Measurements from ENCODE around the gene RUFY1.
"Not testable (repeated sequence)": the region's sequence is repeated elsewhere in the genome, so short reads cannot be mapped to it uniquely, and the experiment has no call there.

The RUFY1 gene, protein sequence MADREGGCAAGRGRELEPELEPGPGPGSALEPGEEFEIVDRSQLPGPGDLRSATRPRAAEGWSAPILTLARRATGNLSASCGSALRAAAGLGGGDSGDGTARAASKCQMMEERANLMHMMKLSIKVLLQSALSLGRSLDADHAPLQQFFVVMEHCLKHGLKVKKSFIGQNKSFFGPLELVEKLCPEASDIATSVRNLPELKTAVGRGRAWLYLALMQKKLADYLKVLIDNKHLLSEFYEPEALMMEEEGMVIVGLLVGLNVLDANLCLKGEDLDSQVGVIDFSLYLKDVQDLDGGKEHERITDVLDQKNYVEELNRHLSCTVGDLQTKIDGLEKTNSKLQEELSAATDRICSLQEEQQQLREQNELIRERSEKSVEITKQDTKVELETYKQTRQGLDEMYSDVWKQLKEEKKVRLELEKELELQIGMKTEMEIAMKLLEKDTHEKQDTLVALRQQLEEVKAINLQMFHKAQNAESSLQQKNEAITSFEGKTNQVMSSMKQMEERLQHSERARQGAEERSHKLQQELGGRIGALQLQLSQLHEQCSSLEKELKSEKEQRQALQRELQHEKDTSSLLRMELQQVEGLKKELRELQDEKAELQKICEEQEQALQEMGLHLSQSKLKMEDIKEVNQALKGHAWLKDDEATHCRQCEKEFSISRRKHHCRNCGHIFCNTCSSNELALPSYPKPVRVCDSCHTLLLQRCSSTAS
- total RNA-seq = 28.3 to 61.3 (median 44.0) reads per million in 4 donors

GRCh38 chr5:179550511-179551342 is at the start of gene RUFY1:
RUFY1 (plus strand) TSS chr5:179550554; CDS start chr5:179550570, 16 bp downstream.
- DNase-seq = peak; percentile 63 to 78 (median 69)

GRCh38 chr5:179501997-179502396 is 48.4 kb upstream of the RUFY1 start:
- DNase-seq = not testable (repeated sequence)

GRCh38 chr5:179502420-179502819 is 47.9 kb upstream of the RUFY1 start:
- not testable (repeated sequence) for DNase-seq

DNA sequence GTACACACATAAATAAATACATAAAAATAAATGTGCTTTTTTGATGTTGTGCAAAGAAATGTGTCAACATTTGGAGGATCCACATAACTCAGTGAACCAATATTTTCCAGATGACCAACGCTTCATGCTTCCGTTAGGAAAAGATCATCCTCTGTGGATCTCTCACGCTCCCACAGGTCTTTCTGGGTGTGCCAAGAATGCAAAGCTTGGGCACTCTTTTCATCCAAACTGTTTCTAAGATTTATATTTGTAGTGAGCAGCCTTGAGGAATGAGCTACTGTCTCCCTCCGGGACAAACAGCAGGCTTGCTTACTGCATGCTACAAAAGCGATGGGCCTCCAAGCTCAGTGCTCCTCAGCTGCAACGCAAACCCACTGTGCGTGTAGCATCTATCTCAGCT is 46.2 kb upstream of the RUFY1 start:
- no peak for DNase-seq

- DNase-seq = no peak
Observed at GRCh38 chr5:179504600-179505396, 45.6 kb upstream of the RUFY1 start.

- no peak for DNase-seq
Observed at GRCh38 chr5:179505636-179506261, 44.6 kb upstream of the RUFY1 start.

DNA sequence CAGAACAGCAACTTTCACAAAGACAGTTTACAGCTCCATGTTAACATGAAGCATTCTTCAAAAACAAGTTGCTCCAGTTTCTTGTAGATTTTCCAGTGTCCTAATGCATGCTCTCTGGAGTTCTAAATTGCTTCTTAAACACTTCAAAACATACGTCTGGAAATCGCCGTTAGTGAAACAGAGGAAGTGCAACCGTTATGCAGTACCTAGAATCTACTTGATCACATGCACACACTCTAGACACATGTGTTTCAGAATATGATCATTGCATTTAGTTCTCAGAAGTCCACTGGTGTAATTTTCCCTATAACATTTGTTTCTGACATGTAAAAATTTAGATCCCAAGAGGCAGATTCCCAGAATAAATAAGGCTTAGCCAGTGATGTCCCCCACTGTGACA is 41.1 kb upstream of the RUFY1 start:
- peak in 1 of 5 donors; percentile 24 for DNase-seq

DNA sequence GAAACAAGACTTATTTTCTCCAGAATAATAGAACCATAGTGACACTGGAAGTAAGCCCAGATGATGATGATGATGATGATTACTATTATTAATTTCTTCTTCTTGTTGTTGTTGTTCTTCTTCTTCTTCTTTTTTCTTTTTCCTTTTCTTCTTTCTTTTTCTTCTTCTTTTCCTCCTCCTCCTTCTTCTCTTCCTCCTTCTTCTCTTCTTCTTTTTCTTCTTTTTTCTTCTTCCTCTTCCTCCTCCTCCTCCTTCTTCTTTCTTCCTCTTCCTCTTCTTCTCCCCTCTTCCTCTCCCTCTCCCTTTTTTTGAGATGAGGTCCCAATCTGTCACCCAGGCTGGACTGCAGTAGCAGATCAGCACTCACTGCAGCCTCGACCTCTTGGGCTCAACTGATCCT is 40.5 kb upstream of the RUFY1 start:
- DNase-seq = no peak

- DNase-seq = no peak
Observed at GRCh38 chr5:179512452-179513000, 37.8 kb upstream of the RUFY1 start.

DNA sequence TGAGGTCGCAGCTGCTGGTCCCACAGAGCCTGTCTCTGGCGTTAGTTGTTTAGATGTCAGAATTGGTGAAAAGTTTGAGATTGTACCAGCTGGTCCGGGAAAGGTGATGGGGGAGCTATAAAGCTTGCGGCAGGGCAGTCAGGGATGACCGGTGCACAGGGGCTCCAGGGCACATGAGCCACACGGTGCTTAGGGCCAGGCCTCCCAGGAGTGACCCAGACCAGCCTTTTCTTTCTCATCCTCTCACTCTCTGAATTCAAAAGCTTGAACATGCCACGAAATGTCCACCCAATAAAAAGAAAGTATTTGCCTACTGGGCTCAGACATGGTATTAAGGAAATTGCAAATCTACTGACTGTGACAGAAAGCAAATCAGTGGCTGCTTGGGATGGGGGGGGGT is 34.9 kb upstream of the RUFY1 start:
- not testable (repeated sequence) for DNase-seq

DNA sequence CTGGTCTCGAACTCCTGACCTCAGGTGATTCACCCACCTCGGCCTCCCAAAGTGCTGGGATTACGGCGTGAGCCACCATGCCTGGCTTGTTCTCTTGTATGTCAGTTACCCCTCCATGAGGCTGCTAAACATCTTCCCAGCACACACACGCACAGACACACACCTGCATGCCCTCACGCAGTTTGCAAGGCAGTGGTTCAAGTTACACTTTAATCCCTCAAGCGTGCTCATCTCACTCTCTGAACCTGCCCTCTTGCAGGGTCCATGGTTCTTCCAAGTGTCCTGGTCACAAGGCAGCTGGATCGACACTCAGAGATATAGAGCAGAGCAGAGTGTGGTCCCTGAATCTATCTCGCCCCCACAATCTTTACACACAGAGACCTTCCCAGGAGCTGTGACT is 34.1 kb upstream of the RUFY1 start:
- DNase-seq = no peak

DNA sequence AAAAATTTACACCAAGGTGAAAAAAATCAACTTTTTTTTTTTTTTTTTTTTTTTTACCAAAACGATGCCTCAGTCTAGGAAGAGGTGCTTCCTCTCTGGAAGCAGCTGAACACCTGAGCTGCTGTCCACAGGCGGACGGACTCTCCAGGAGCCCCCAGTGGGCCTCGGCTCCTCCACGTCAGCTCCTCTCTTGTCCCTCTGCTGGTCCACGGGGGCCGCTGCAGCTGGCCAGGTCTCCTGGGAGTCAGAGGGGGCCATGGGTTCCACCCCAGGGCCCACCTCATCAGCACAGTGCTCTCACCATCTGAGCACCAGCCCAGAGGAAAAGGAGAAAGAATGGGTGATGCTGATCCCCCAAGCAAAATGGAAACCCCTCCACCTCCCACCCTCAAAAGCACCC is 32.6 kb upstream of the RUFY1 start:
- not testable (repeated sequence) for DNase-seq

DNA sequence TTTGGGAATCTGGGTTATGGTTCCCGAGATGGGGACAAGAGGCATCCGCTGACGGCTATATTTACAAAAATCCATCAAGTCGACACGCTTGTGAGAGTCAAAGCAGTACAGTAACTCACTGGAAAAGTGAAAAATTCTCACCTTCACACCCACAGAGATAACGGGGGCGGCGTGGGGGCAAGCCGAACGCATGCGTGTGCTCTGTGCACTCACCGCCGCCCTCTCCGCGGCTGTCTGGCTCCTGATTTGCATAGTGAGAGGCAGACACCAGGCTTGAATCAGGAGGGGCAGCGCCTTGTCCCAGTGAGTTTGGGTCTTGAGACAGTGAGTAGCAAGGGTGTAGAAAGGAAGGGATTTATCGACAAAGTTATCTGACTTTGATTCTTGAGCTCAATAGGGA is 32.0 kb upstream of the RUFY1 start:
- not testable (repeated sequence) for DNase-seq

GRCh38 chr5:179519416-179520070 is 30.8 kb upstream of the RUFY1 start:
- DNase-seq = not testable (repeated sequence)

DNA sequence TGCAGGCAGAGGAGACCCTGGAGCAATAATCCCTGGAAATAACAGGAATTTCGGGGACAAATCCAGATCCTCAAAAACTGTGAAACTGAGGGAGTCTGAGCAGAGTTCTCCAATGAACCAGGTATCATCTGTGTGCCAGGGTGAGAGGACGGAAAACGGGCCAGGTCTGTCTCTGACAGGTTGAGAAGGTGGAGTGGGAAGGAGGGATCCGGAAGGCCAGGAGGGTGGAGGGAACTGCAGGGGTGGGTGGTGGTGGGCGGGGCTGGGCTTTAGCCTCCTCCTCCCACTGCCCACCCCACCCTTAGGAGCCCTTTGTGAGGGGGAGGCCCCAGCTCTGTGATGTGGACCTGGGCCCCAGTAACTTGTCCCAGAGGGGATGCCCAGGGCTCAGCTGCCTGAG is 28.2 kb upstream of the RUFY1 start:
- not testable (repeated sequence) for DNase-seq

DNA sequence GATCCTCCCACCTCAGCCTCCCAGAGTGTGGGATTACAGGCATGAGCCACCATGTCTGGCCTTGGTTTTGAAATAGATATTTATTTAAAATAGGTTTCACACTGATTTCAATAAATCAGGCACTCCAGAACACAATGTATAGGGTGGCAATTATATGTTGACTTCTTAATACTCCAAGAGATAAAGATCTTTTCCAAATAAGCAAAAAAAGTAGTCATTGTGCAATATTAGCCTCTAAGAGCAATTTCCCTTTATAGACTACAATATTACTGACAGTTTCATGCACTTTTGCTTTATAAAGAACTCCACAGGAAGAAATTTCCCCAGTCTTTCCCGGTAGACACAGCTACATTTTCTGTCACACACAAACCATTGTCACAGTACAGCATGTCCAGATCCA is 23.4 kb upstream of the RUFY1 start:
- no peak for DNase-seq

DNA sequence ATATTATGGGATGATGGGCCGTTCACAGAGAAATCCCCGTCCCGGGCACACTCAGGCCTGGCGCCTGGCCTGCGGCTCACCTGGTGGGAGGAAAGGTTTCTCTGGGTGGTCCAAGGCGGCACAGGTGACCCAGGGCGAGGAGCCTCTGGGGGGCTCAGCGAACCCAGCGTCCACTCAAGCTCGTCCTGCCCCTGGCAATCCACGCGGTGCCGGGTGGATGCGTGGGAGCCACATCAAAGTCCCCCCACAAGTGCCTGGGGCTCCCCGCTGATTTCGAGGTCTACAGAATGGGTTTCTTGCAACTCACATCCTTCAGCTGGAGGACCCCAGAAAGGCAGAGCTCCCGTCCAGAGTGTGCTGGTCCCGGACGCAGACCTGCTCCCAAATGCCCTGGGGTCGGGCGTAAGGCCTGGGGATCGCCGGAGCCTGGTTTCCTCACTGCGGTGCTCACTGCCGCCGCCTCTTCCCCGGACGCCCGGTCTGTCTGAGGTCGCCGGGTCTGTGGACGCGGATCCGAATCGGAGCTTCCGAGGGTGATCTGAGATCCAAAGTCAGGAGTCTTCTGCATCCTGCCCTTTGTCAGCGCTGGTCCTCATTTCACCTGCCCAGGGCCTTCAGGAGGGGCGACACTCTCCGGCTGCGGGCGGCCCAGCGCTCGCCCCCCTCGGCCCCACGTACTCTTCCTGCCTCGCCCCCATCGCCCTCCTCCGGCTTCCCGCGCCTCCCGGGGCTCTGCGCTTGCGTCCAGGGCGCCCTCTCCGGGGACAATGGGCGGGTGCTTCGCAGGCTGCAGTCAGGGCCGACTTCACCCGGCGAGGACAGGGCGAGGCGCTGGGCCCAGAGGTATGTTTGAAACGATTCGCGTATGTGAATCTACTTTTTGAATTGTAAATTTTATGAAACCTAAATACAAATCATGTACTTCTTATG is 20.0 kb upstream of the RUFY1 start:
- DNase-seq = peak; percentile 20 to 56 (median 42)

DNA sequence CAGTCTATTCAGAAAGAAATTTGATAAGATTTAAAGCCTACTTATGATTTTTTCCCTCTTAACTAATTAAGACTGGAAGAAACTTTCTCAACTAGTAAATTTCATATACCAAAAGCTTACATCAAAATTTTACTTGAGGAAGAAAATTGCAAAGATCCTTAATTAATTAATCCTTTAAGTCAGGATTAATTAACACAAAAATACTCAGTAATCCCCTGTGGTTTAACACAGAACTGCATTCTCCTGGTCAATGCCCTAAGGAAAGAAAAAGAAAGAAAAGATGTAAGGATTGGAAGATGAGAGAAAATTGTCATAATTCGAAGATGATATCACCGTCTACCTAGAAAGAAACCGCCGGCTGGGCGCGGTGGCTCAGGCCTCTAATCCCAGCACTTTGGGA is 17.3 kb upstream of the RUFY1 start:
- no peak for DNase-seq

DNA sequence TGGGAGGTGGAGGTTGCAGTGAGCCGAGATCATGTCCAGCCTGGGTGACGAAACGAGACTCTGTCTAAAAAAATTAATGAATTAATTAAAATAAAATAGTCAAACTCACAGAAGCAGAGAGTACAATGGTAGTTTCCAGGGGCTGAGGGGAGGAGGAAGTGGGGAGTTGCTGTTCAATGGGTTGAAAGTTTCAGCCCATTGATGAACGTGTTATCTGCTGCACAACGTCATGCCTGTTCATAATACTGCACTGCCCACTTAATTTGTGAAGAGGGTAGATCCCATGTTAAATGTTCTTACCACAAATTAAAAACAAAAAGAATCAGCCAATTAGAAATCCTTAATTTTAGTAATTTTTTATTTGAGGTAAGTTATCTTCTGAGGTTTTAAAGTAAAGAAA is 16.4 kb upstream of the RUFY1 start:
- no peak for DNase-seq

DNA sequence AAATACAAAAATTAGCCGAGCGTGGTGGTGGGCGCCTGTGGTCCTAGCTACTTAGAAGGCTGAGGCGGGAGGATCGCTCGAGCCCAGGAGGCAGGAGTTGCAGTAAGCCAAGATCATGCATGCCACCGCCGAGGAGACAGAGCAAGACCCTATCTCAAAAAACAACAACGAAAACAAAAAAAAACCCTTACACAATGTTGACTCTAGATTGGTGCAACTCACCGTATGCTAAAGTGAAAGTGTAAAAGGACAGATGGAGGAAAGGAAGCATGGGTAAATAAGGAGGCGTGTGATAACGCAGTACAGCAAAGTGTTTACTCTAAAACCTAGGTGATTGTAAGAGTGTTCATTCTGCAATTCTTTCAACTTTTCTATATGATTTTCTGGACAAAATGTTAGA is 15.9 kb upstream of the RUFY1 start:
- DNase-seq = no peak

Data from T-helper 1 cell (primary cell).